Endothelial cell of hepatic sinusoid (primary cell): Measurements from ENCODE around the gene TGFBR3.

Experiments
- in situ Hi-C: cut with HindIII; loops from 2 replicates; pipeline ENCODE4 v1.10.0; 2017; ENCODE audit warnings: low sequenced_read_pairs

The TGFBR3 gene

DNA sequence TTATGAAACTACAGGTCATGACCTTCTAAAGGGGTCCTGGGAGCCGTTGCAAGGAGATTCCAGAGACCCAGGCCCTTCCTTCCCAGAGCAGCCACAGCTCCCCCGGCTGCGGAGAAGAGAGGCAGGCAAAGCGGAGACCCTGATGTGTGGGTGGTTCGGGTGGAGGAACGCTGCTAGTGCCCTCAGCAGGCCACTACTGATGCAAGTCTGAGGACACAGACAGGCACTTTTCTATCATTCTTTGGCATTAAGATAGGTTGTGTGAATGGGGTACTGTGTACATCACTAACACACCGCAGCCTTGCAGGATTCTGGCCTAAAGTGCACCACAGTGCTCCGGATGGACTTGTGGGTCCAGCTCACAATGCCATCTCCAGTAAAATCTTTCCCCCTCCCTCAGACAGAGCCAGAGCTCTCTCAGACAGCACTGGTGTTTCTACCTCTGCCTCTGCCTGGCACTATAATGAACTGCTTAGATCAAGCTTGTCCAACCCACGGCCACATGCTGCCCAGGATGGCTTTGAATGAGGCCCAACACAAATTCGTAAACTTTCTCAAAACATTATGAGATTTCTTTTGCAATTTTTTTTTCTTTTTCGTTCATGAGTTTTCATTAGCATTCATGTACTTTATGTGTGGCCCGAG lies 121.4 kb downstream of the TGFBR3 start:
- in situ Hi-C loops: no loop called here

DNA sequence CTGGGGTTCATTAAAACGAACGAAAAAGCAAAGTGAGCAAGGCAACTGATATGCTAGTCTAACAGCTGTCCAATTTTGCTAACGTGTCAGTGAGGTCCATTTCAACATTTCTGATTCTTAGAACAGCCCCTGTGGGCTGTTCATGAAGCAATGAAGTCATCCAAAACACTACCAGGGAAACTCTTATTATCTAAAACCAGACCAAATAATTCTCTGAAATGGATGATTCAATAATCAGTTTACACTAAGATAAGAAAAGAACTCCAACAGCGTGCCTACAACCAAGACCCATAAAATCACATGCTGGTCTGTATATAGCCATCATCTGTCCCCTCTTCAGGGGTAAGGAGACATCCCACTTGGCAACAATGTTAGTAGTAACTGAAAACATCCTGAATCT lies 122.7 kb downstream of the TGFBR3 start:
- in situ Hi-C loops: no loop called here

DNA sequence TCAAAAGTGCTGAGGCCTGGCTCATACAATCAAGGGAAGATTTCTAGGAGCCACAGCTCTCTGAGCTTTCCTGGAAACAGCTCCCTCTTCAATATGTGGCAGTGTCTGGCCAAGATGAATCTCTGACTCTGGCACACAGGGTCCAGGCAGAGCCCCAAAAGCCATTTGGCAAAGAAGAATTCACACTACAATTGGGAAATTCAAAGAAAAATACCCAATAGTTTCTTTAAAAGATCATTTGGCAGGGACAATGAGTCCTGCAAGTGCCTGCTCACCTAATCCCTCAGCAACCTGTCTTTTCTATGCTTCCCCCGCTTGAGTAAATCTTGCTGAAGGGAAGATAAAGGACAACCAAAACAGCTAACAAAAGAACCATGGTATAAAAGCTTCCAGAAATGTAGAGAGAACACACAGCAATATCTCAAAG lies 124.6 kb downstream of the TGFBR3 start:
- in situ Hi-C loops: no loop called here

DNA sequence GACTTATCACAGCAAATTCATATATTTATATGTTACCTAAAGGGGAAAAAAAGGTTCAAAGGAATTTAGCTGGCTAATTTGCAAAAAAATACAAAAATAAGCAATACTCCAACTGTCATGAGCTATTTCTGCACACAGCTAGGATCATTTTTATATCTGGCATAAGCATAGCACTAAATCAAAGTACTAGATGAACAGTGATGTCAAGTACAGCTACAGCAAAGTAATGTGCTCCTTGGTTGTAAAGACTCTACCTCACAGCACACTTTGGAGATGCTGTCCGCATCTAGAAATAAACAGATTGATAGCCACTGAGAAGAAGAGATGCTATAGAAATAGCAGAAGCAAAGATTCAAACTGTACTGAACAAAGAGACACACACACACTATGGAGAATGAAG lies 125.4 kb downstream of the TGFBR3 start:
- in situ Hi-C loops: no loop called here

DNA sequence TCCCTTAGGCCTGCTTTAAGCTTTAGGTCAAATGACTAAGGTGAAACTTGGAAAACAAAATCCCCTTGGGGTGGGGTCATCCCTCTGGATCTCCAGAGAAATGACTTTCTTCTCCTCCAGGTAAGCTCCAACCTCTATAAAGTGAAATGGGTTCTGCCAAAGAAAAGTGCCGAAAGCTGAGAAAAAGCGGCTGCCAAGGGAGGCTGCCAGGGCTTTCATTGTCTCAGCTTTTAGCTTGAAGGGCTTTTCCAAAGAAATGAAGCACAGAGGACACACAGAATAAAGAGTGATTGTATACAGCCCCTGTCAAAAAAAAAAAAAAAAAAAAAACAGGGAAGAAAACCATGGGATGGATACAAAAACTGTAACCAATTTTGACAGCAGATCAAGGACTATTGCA lies 126.9 kb downstream of the TGFBR3 start:
- in situ Hi-C loops: no loop called here

DNA sequence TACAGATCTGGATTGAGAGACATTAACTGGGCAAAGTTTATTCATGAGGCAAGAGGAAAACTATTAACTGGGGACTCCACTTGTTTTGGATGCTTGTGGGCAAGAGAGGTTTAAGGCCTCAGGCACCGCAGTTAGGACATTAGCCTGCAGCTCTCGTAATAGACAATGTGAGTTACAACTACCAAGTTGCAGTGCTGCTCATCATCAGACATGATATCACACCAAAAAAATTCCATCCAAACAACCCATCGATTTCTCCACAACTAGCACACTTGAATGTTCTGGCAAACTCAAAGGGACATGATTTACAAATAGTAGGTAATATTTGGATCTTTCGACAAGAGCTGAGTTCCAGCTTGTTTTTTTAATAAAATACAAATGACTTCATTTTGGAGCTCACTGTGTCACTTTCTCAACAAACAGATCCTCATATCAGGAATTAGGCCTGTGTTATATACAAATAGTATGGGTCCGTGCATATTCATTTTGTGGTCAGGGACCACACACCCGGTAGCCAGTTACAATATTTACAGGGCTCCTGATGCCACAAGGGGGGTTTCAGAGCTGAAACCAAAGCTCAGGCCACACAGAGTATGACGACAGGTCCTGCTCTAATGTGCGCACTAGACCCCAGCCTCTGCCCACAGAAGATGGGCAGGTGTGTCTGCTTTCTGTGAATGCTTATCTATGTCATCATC lies 128.0 kb downstream of the TGFBR3 start:
- in situ Hi-C loops: no loop called here

DNA sequence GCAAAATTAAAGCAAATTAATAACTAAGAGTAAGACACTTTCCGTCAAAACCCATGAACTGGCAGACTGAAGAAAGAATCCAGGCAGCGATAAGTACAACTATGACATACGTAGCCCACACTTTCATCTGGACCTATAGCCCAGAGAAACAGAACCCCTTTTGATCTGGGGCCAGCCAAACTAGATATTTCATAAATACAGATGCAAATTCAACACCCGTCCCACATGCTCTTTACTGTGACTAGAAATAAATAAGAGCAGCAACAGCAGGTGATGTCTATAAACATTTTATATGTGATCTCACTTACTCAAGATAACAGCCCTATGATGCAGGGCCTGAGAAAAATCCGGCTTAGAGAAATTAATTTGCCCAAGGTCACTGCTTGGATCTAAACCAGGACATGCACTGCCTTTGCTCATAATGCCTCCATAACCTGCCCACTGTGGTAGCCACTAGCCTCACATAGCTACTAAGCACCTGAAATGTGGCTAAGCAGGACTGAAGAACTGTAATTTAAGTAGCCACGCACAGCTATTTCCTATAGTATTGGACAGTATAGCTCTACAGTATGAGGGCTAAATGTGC lies 130.2 kb downstream of the TGFBR3 start:
- in situ Hi-C loops: no loop called here

DNA sequence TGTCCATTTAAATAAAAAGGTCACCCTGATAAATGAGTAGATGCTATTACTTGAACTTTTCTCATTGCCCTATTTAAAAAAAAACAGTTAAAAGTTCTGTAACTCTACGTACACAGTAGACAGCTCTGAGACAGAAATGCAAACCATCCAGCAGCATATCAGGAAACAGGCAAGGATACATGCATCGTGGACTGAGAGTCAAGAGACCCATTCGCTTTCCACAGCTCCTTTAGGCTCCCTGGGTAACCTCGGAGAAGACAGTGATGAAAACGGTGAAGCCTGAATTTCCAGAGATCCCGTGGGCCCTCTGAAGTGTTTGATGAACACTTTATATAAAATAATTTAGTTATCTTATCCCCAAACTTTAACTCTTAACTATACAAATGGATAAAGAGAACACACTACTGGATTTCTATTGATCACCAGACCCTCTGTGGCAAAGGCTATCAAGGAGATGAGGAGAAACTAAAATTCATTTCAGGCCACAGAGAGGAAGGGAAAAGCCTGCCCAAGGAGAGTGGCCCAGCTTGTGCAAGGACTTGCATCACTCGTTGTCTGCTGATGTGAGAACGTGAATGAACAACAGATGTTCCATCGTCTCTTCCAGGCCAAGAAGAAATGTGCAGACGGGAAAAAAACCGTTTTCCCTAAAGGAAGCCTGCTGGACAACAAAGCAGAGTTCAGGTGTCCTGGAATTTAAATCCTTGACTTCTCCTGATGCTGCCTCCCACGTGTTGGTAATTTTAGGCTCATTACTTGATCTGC lies 131.0 kb downstream of the TGFBR3 start:
- in situ Hi-C loops: no loop called here

DNA sequence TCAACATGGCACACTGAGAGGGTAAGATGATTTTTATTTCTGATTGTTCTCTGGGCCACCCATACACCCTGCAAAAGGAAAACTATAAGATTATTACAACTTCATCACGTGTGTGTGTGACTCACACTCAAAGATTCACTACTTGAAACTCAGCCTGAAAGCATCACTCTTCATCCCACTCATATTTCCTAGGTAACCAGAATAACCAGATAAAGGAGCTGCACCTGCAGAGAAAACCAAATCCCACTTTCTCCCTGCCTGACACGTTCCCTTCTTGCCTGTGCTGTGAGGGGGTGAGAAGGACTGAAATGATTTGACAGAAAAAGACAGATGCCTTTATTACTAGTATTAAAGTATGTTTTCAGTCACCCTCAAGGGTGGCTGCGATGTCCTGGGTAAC lies 131.6 kb downstream of the TGFBR3 start:
- in situ Hi-C loops: no loop called here

DNA sequence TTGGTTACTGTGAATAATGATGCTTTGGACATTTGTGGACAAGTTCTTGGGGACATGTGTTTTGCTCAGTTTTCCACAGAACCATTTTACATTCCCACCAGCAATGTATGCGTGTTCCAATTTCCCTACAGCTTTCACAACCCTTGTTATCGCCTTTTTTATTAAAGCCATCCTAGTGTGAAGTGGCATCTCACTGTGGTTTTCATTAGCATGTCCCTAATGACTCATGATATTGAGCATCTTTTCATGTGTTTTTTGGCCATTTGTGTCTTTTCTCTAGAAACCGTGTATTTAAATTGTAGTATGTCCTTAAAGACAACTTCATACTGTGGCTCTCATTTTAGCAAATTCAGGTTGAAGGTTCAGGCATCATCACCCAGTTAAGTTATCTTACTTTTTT lies 132.1 kb downstream of the TGFBR3 start:
- in situ Hi-C loops: no loop called here

DNA sequence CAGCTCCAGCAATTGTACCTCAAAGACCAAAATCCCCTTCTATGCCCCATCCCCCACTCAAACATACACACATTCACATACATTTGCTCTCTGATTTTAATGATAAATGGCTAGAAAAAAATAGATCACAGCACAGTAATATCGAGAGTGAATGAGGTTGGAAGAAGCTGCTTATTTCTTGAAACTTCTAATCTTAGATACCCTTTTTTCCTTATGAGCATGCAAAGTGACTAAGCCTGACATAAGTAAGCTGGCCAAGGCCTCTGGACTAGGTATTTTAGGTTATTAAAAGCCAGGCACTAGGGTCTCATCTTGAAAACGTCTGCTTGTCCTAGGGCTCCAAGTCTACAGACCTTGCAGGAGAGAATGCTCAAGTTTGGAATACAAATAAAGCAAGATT lies 133.6 kb downstream of the TGFBR3 start:
- in situ Hi-C loops: no loop called here

DNA sequence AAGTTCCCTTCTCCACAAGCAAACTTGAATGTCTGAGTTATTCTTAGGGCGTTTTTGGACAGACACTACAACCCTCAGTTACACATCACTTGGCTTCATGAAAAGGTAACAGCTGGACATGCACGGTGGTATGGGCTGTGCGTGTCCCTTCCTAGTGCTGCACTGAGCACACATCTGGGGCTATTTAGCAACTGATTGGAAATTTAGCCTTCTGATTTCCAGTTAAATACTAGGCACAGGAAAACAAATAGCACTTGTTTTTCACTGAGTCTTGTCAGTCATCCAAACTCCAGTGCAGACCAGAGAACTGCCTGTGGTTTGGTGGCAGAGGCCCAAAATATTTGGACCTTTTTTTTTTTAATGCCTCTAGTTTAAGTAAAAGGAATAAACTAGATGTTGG lies 134.7 kb downstream of the TGFBR3 start:
- in situ Hi-C loops: no loop called here

DNA sequence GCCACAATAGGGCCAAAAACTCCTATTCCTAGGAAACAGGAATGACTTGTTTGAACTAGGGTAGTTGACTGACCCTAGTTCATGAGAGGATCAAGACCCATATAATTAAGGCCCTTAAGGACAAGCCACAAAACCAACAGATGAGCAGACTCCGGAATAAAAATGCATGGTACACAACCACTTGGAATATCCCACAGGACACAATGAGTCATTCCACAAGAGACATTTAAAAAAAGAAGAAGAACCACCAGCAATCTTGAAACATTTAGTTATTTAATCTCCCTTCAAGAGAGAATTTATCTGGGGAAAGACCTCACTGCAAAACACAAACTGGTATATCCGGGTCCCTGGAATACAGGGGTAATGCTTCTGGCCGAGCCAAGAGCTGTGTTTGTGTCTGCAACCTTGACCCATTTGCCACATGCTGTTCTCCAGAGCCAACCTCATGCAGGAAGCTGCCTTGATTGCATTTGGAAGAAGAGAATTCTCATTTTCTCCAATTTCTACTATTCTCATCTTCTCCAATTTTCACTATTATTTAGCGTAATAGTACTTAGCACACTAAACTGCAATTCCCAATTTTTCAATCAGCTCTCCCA lies 135.5 kb downstream of the TGFBR3 start:
- in situ Hi-C loops: no loop called here

DNA sequence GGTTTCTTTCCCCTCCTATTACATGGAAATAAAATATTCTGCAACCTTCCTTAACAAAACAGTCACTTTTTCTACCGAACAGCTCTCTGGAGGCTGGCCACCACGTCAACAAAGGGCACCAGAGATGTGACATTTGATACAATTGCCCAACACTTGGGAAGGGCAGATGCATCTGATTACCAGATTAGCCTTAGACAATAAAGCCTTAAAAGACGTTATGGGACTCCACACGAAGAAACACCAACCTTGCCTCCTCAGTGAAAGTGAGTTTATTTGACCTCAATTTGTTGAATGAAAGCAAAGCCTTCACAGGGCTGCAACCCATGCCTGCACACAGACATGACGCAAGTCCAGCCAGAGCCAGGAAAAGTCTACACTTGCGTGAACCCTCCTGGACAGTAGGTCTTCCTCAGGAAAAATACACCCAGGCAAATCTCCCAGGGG lies 136.1 kb downstream of the TGFBR3 start:
- in situ Hi-C loops: no loop called here

DNA sequence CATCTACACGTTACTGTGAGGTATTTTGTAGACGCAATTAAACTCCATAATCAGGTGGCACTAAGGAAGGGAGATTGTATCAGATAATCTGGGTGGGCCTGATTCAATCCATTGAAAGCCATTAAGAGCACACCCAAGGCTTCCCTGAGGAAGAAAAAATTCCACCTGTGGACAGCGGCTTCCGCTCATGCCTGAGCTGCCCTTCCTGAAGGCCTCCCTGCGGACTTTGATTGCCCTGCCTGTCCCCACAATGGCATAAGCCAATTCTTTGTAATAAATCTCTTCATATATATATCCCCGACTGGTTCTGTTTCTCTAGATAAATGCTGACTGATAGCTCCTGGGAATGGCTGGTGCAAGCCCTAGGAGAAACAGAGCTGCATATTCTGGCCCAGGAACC lies 138.3 kb downstream of the TGFBR3 start:
- in situ Hi-C loops: no loop called here

DNA sequence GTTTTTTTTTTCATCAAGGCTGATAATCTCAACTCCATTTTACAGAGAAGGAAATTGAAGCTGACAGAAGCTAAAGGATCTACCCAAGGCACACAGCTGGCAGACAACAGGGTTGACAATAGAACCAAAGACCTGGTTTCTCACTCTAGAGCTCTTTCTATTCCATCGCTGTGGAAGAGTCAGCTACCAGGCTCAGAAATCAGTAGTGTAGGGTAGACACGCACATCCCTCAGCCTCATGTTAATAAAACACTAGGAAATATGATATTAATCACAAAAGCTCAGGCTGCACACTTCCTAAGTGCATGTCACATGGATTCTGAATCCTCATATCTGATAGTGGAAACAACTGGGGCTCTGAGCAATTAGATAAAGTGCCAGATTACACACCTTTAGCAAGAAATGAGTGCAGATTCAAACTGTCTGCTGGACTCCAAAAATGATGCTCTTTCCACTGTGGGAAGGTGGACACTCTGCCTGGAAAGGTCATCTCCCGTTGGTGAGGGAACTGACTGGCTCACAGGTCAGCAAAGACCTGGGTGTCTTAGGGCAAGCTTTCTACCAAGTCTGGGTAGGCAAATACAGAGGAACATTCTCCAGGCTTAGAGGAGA lies 139.1 kb downstream of the TGFBR3 start:
- in situ Hi-C loops: no loop called here

DNA sequence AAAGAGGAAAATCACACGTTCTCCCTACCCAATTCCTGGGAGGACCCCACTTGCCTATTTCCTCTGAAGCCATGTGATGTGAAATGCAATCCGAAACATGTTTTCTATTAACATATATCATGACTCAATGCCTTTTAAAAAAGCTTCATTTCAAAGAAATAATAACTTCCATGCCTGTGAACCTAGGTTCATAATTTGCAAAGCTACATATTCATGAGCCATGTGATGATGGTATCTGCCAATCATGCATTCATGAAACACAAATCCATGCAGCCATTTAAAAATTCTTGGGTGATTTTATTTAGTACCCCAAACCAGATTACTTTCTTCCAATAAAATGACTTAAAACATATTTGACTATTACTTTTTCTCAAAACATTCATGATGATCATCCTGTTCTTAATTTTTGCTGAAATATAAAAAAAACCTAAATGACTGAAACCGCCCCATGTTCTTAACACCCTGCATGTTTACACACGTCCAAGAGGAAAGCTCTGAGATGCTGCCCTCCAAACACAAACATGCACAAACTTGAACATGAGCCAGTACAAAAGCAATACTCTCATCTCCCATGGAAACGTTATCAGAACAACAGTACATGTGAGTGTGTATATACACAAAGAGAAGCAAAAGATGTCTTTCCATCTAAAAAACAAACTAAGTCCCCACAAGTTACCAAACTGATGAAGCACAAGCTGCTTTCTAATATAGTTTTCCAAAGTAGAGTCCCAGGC lies 140.1 kb downstream of the TGFBR3 start:
- in situ Hi-C loops: no loop called here

DNA sequence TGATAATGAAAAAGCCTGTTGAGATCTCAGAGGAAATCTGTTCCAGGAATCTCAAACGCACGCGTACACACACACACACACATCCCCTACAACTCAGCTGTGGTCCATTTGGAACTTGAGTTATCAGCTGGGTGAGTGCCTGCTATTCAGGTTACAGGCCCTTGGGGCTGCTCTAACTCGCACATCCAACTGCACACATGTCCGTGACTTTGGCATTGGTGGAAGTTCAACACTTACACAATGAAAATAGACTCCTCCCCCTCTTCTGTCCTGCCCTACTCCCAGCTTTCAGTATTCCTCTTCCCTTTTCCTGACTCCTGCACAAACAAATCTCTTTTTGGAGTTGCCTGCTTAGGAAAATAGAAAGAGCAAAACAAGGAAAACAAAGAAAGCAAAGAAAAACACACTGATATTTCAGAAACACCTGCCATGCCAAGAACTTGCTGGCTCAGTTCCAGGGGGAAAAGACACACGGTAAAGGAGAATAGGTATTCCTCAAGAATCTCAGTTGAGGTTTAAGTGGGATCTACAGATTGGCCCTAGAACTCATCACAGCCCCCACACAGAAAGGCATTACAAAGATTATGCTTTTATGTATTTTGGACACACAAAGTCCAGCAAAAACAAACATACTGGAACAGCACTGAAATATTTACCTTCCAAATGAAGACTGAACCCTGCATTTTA lies 140.9 kb downstream of the TGFBR3 start:
- in situ Hi-C loops: no loop called here

DNA sequence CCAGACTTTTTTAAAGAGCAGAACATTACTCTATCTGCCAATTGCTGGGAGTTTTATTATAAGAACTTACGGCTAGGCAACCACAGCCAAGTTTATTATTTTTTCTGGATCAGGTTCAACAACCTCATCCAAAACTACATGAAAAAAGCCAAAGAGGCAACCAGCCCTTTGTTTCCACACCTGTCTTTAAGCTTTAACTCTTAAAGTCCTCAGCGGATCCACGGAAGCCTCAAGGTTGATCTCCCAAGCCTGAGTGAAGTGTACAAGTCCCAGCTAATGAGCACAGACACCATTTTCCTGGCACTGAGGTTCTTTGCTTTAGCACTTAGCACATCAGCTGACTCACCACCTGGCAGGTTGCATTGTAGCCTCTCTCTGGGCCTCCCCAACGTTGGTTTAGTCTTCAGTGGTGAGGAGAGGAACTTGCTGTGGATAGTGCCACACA lies 143.1 kb downstream of the TGFBR3 start:
- in situ Hi-C loops: no loop called here

DNA sequence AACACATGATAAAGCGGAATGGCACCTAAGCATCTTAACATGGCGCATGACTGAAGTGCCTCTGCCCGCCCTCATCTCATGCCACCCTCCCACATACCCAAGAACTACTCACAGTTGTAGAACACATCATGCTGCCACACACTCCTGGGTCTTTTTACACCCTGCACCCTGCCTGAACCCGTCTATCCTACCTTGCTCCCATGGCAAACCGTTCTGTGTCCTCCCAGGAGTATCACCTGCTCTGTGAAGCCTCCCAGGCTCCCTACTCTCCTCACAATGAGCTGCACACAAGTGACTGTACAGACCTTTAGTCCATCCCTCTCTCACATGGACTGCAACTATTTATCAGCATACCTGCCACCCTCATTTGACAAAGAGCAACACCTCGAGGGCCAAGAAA lies 144.0 kb downstream of the TGFBR3 start:
- in situ Hi-C loops: no loop called here
